HG03280 (cell line): ENCODE measurements around the gene MRPL14.

Experiments used
- ATAC-seq: cut with Tn5 transposase; IDR thresholded peaks from one replicate; pipeline ENCODE4 v1.9.1; 2021; ENCODE audit warnings: mild to moderate bottlenecking, moderate library complexity; ENCODE audit not compliant: unreplicated experiment

The MRPL14 gene

DNA sequence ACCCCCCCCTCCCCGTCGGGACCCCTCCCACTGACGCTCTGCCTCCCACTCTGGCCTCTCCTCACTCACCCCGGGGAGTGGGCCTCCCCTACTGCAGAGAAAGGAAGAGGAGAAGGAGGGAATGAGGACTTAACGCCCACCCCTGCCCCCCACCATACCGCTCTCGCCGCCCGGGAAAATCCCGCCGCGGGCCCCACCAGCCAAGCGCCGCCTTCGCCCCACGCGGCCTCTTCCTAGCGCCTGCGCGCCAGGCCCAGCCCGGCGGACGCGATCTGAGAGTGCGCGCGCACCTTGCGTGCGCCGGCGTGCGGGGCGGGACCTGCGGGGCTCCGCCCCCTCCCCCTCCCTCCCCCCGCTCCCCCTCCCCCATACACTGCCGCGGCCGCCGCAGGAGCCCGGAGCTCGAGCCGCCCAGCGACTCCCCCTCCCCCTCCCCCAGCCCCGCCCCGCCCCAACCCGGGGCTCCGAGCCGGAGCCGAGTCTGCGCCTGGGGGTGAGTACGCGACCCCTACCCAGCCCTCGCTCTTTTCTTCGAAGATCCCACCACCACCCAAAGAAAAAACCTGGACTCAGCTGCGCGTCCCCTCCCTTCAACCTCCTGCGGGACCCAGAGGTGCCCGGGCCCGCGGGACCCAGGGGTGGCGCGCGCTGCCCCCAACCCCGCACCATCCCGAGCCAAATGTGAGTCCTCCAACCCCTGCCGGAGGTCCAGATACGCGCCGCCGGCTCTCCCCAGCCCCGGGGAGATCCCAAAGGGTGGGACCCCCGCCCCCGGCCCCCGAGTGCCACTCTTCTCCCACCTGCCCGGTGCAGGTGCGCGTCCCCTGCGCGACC is at the start of gene MRPL14, which contains the start of gene TMEM63B:
Gene MRPL14, minus strand, starts transcription at position 267 of the 834 bp plus-strand sequence. CDS start 10,841 bp downstream, outside the sequence.
Gene TMEM63B, plus strand, starts transcription at position 369 of the 834 bp plus-strand sequence. CDS start 7,031 bp downstream, outside the sequence.
- peak; percentile 72 for ATAC-seq

DNA sequence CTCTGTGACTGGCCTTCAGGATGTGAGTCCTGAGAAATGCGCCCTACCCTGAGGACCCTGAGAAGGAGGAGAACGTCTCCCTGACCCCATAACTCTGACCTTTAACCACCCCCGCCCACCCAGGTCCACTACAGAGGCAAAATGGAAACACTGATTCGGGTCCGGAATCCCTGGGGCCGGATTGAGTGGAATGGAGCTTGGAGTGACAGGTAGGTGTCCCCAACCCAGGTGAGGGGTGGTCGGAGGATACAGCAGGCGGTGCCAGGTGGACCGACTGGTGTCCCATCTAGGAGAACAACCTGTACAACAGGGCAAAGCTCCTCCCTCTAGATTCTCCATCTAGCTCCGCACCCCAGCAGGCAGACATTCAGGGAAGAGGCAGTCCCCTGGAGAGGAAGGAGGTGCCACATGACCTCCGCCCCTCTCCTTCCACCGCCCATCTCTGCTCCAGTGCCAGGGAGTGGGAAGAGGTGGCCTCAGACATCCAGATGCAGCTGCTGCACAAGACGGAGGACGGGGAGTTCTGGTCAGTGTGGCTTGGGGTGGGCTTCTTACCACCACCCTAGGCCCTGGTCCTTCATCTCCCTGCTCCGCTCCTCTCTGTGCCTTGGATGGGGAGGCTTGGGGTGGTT is 49.0 kb upstream of the MRPL14 start:
- ATAC-seq: no peak

GRCh38 chr6:44172731-44173500 is 45.7 kb upstream of the MRPL14 start:
- ATAC-seq: peak; percentile 64

DNA sequence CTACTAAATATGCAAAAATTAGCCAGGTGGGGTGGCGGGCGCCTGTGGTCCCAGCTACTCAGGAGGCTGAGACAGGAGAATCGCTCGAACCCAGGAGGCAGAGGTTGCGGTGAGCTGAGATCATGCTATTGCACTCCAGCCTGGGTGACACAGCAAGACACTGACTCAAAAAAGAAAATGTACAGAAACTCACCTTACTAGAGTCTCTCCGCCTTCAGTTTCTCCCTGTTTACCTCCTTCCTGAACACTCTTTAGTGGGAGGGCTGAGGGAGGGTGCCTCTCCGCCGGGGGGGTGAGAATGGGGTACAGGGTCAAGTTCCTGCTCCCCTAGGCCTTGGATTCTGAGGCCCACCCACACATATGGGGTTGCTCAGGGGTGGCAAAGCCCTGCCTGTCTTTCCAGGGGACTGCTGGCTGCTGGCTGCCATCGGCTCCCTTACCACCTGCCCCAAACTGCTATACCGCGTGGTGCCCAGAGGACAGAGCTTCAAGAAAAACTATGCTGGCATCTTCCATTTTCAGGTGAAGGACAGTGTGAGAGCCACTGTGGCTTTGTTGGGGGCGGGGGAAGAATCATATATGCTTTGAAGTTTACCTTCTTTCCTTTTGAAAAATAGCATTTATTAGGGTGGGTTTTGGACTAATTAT is 44.8 kb upstream of the MRPL14 start:
- peak; percentile 57 for ATAC-seq

DNA sequence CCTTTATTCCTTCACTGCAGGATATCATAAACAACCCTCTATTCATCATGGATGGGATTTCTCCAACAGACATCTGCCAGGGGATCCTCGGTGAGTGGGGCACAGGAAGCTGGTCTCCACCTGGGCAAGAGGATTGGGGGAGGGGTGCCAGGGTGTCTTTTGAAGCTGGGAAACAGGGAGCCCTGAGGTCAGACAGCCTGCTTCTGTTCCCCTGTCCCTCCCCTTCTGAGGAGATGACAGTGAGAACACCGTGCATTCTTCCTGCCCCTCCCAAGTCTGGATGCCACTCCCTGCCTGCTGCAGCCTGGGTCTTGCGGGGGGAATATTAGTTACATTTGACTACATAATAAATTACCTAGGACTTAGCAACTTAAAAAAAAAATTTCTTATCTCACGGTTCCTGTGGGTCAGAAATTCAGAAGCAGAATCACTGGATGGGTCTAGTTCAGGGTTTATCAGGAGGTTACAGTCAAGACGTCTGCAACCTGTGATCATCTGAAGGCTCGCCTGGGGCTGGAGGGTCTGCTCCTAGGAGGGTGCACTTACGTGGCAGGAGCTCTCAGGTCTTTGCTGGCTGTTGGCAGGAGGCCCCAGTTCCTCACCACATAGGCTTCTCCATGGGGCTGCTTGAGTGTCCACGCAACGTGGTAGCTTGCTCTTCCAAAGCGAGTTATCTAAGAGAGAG is 42.8 kb upstream of the MRPL14 start:
- no peak for ATAC-seq

GRCh38 chr6:44169154-44169553 is 41.9 kb upstream of the MRPL14 start:
- ATAC-seq: no peak

DNA sequence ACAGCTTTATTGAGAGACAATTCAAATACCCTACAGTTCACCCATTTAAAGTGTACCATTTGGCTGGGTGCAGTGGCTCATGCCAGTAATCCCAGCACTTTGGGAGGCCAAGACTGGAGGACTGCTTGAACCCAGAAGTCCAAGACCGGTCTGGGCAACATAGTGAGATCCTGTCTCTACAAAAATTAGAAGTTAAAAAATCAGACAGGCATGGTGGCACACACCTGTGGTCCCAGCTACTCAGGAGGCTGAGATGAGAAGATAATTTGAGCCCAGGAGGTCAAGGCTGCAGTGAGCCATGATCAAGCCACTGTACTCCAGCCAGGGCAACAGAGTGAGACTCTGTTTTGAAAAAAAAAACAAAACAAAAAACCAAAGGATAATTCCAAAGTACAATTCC is 40.3 kb upstream of the MRPL14 start:
- no peak for ATAC-seq

DNA sequence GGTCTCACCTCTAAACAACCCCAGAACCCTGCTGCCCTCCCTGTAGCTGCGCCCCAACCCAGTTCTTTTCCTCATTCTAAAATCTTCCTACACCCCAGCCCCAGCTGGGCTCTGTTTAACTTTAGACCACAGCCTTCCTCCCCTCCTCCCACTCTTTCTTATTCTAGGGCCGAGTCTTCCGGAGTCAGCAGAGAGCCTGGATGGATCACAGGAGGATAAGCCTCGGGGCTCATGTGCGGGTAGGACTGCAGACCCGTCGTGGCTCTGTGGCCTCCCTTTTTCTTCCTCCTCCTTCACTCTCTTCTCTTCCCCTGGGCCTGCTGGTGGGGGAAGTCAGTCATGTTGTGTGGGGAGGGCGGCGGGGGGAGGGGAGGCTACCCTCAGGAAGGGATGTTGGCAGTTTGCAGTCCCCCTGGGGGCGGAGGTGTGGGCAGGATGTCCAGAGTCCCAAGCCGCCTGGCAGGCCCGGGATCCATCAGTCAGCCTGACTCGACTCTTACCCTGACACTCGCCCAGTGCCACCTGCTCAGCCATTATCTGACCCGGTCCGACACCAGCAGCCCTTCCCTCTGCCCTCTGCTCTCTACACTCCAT is 39.4 kb upstream of the MRPL14 start:
- ATAC-seq: no peak

DNA sequence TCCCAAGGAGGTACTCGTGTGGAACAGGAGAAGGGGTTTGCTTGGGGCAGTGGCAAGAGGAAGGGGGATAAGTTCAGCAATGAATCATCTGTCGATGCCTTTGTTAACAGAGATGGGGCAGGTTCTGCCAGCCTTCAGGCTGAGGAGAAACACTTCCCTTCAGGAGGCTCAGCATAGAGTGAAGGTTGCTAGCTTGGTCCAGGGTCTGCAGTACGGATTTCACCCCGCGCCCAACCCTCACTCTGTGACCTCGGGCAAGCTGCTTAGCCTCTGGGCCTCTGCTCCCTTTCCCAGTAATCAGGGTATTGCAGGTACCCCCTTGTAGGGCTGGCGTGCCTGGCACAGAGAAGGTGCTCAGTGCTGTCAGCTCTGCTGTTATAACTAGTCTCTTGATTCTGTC is 38.9 kb upstream of the MRPL14 start:
- no peak for ATAC-seq

DNA sequence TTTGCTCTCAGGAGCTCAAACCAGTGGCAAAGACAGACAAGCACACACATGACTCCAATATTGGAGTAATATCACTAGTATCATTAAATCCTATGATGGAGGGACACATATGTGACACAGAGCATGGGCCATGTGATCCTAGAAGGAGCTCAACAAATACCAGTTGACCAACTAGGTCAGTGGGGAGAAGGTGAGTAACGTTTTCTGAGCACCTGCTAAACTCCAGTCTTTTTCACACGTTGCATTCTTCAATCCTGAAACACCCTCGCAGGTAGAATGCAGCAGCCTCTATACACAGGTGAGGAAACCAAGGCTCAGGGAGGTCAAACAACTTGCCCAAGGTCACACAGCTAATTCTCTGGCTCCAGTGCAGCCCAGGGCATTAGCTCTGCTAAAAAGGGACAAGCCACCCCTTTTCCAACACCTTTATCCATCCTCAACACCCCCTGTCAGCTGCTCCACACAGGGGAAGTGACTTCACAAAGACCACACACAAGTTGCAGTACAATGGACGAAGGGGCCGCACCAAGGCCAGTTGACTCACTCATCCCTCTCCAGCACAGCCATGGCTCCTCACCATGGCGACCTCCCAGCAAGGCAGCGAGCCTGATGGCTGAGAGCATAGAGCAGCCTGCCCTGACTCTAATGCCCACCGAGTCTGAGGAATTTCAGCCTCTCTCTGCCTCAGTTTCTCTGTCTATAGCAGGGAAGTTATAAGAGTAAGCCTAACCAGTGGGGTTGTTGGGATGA is 35.8 kb upstream of the MRPL14 start:
- no peak for ATAC-seq

- no peak for ATAC-seq
Measured at GRCh38 chr6:44161997-44162338, 34.7 kb upstream of the MRPL14 start.

GRCh38 chr6:44158770-44159228 is 31.5 kb upstream of the MRPL14 start, which contains the start of gene CAPN11:
Gene CAPN11, plus strand, starts transcription at chr6:44158820. Its CDS starts 29 bp downstream, at chr6:44158849.
- no peak for ATAC-seq

DNA sequence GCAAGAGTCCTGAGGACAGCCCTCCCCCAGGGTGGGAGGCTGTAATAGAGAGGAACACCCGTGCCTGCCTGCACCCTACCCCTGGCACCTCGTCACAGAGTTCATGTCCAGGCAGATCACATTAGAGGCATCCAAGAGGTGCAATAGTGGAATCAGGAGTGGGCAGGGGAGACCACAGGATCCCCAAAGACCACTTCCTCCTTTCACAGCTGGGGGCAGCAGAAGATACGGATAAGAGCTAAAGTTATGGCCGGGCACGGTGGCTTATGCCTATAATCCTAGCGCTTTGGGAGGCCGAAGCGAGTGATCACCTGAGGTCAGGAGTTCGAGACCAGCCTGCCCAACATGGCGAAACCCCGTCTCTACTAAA is 29.9 kb upstream of the MRPL14 start:
- ATAC-seq: no peak

DNA sequence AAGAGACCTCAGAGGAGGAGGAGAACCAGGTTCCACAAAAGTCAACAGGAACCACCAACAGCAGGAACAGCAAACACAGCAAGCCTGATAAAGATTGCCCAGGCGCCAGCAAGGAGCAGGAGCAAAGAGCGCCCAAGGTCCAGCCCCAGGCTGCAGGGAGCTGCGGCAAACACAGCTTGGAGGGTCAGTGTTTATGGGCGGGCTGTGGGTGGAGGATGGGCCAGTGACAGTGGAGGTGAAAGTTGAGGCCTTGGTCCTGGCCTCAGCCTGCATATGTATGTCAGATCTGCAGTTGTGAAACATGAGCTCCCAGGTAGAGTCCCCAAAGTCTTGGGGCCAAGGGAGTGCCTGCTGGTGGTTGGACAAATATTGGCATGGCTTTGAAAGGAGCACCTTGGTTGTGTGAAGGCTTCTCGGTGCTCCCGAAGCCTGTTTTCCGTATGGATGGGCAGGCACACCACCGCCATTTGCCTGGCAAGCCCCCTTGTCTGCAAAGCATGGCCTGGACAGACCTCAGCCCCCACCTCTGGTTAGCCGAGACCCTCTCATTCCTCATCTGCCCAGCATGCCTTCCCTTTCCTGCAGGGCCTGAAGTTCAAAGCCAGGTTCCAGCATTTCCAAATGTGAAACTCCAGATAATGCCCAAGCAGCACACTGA is 29.4 kb upstream of the MRPL14 start:
- ATAC-seq: no peak

GRCh38 chr6:44154067-44154466 is 26.8 kb upstream of the MRPL14 start:
- ATAC-seq: no peak

DNA sequence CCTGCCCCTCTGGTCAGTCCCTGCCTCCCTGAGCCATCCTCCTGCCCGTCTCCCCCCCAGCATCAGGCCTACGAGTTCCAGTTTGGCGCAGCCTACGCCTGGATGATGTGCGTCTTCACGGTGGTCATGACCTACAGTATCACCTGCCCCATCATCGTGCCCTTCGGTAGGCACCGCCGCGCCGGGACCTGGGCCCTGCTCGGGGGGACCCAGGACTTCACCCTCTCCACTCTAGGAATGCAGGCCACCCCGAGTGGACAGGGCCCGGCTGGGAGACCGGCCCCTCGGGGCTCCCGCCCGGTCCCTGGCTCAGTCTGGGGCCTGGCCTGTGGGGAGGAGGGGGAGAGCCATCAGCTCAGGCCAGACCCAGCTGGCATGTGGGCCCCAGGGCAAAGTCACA is 25.3 kb upstream of the MRPL14 start:
- no peak for ATAC-seq

- no peak for ATAC-seq
Measured at GRCh38 chr6:44152109-44152461, 24.8 kb upstream of the MRPL14 start.

GRCh38 chr6:44151348-44152108 is 24.3 kb upstream of the MRPL14 start:
- peak; percentile 73 for ATAC-seq
